Kidney capillary endothelial cell (primary cell): ENCODE results near the gene SAXO1.
"Not testable (repeated sequence)": the region's sequence is repeated elsewhere in the genome, so short reads cannot be mapped to it uniquely, and the experiment has no call there.

Source experiments
- DNase-seq: peaks from one replicate; pipeline ENCODE4 v3.0.0-alpha.2; 2018; ENCODE audit warnings: low spot score

The SAXO1 gene

GRCh38 chr9:18999173-18999785, 33.7 kb downstream of the SAXO1 start:
- DNase-seq, result no peak

GRCh38 chr9:18997151-18997550, 35.9 kb downstream of the SAXO1 start:
- no peak for DNase-seq

- no peak for DNase-seq
Observed at GRCh38 chr9:18996211-18996610, 36.8 kb downstream of the SAXO1 start.

- DNase-seq, result no peak
Observed at GRCh38 chr9:18994263-18994916, 38.6 kb downstream of the SAXO1 start.

GRCh38 chr9:18991197-18991596, 41.8 kb downstream of the SAXO1 start:
- not testable (repeated sequence) for DNase-seq

- DNase-seq, result no peak
Observed at GRCh38 chr9:18990494-18990893, 42.5 kb downstream of the SAXO1 start.

GRCh38 chr9:18989865-18990264, 43.1 kb downstream of the SAXO1 start:
- DNase-seq, result no peak

- no peak for DNase-seq
Observed at GRCh38 chr9:18989097-18989496, 43.9 kb downstream of the SAXO1 start.

GRCh38 chr9:18988003-18988402, 45.0 kb downstream of the SAXO1 start:
- DNase-seq, result no peak

- DNase-seq, result no peak
Observed at GRCh38 chr9:18985996-18986395, 47.0 kb downstream of the SAXO1 start.

- DNase-seq, result no peak
Observed at GRCh38 chr9:18985464-18985951, 47.5 kb downstream of the SAXO1 start.

GRCh38 chr9:18982262-18982620, 50.8 kb downstream of the SAXO1 start:
- no peak for DNase-seq

- no peak for DNase-seq
Observed at GRCh38 chr9:18981476-18982261, 51.3 kb downstream of the SAXO1 start.

- DNase-seq, result peak; percentile 6
Observed at GRCh38 chr9:18980189-18980588, 52.8 kb downstream of the SAXO1 start.

GRCh38 chr9:18979367-18979766, 53.6 kb downstream of the SAXO1 start:
- peak; percentile 51 for DNase-seq

- no peak for DNase-seq
Observed at GRCh38 chr9:18978188-18978587, 54.8 kb downstream of the SAXO1 start.

GRCh38 chr9:18976709-18977531, 56.1 kb downstream of the SAXO1 start:
- no peak for DNase-seq

GRCh38 chr9:18976221-18976708, 56.7 kb downstream of the SAXO1 start:
- no peak for DNase-seq

GRCh38 chr9:18973348-18973747, 59.7 kb downstream of the SAXO1 start:
- no peak for DNase-seq

- no peak for DNase-seq
Observed at GRCh38 chr9:18972675-18973074, 60.3 kb downstream of the SAXO1 start.

GRCh38 chr9:18971909-18972308, 61.1 kb downstream of the SAXO1 start:
- no peak for DNase-seq

GRCh38 chr9:18971404-18971803, 61.6 kb downstream of the SAXO1 start:
- DNase-seq, result no peak
